ENCODE data around the gene SLC43A1.

SLC43A1 gene

GRCh38 chr11:57477507-57478189 lies 37.9 kb downstream of the SLC43A1 start:
- TF ChIP-seq, protein P1, sequence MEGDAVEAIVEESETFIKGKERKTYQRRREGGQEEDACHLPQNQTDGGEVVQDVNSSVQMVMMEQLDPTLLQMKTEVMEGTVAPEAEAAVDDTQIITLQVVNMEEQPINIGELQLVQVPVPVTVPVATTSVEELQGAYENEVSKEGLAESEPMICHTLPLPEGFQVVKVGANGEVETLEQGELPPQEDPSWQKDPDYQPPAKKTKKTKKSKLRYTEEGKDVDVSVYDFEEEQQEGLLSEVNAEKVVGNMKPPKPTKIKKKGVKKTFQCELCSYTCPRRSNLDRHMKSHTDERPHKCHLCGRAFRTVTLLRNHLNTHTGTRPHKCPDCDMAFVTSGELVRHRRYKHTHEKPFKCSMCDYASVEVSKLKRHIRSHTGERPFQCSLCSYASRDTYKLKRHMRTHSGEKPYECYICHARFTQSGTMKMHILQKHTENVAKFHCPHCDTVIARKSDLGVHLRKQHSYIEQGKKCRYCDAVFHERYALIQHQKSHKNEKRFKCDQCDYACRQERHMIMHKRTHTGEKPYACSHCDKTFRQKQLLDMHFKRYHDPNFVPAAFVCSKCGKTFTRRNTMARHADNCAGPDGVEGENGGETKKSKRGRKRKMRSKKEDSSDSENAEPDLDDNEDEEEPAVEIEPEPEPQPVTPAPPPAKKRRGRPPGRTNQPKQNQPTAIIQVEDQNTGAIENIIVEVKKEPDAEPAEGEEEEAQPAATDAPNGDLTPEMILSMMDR (IDR thresholded peaks at IDR 0.05; ENCODE audit: low read depth, low read length): no peak
- TF ChIP-seq MAX (IDR thresholded peaks at IDR 0.05; ENCODE audit: low read depth, low read length): no peak
- TF ChIP-seq POLR2A (IDR thresholded peaks at IDR 0.05; ENCODE audit: extremely low read depth, insufficient read length): no peak
- TF ChIP-seq MYC (IDR thresholded peaks at IDR 0.05; ENCODE audit: low read depth, low read length): no peak
- DNase-seq (ENCODE audit: low read depth): no peak
- H3K4me3 ChIP-seq (ENCODE audit: low read depth, low read length): no peak overlapping the region

DNA sequence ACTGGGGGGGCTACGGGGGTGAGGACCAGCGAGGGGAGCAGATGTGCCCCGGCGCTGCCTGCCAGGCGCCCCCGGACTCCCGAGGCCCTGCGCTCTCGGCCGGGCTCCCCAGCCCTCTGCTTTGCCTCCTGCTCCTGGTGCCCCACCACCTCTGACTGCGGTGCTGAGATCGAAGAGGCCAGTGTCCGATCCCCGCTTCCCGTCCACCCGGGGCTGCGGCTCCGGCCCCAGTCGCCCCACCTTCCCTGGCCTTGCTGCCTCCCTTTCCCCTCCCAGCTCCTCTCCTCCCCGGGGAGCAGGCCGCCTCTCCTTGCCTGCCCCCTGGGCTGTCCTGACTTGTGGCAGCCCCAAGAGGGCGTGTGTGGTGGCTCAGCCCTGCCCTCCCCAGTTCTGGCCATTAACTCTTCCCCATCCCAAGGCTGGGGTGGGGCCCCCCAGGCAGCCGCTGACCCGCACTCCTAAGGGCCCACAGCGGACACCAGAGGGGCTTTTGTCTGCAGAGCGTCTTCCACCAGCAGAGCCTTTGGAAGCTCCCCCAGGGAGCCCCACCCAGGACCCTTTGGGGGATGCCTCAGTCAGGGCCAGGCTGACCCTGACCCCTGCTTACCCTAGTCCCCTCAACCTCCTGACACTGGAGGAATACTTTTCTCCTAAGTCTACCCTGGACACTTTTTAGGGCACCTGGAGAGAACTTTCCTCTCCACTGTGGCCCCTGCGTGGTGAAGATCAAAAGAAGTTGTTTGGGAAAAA lies 38.6 kb downstream of the SLC43A1 start:
- H3K4me3 ChIP-seq (ENCODE audit: low read depth, low read length): no peak overlapping the region
- TF ChIP-seq, protein P1 (IDR thresholded peaks at IDR 0.05; ENCODE audit: low read depth, low read length): peak; percentile 31
- no peak for TF ChIP-seq POLR2A (IDR thresholded peaks at IDR 0.05; ENCODE audit: extremely low read depth, insufficient read length)
- peak; percentile 46 for DNase-seq (ENCODE audit: low read depth)

- TF ChIP-seq, protein P1 (IDR thresholded peaks at IDR 0.05; ENCODE audit: low read depth, low read length): no peak
- TF ChIP-seq MAX (IDR thresholded peaks at IDR 0.05; ENCODE audit: low read depth, low read length): no peak
- no peak for TF ChIP-seq POLR2A (IDR thresholded peaks at IDR 0.05; ENCODE audit: extremely low read depth, insufficient read length)
- TF ChIP-seq MYC (IDR thresholded peaks at IDR 0.05; ENCODE audit: low read depth, low read length): no peak
- H3K4me3 ChIP-seq (ENCODE audit: low read depth, low read length): no peak overlapping the region
- no peak for DNase-seq (ENCODE audit: low read depth)
Measured at GRCh38 chr11:57476047-57476756, 39.3 kb downstream of the SLC43A1 start.

DNA sequence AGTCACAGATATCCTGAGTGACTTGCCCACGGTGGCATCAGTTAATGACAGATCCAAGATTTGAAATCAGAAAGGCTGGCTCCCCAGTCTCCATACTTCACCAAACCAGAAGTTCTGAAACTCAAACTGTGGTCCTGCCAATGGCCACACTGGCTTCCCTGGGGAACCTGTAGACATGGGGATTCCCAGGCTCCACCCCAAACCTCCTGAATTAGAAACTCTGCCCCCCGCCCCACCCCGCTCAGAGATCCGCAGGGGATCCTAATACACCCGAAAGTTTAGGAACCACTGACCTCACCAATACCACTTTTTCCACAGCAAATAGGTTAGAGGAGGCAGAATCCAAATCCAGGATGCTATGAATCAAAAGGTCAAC lies 39.8 kb downstream of the SLC43A1 start:
- no peak for DNase-seq (ENCODE audit: low read depth)
- H3K4me3 ChIP-seq (ENCODE audit: low read depth, low read length): no peak overlapping the region
- TF ChIP-seq, protein P1 (IDR thresholded peaks at IDR 0.05; ENCODE audit: low read depth, low read length): no peak
- TF ChIP-seq POLR2A (IDR thresholded peaks at IDR 0.05; ENCODE audit: extremely low read depth, insufficient read length) (no peak), MAX (IDR thresholded peaks at IDR 0.05; ENCODE audit: low read depth, low read length) (no peak), MYC (IDR thresholded peaks at IDR 0.05; ENCODE audit: low read depth, low read length) (no peak)

DNA sequence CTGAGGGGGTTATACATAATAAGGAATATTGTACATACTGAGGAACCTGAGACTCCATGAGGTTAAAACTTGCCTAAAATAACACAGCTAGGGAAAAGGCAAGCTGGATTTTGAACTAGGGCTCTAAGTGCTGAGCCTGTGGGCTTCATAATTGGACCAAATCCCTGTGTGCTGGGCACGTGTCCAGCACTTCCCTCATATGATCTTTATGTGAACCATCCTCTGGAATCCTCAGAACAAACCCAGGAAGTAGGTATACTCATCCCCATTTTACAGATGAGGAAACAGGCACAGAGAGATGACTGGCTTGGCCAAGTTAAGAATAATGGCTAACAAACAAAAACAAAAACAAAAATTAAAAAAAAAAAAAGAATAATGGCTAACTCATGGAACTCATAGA lies 40.3 kb downstream of the SLC43A1 start:
- no peak for DNase-seq (ENCODE audit: low read depth)
- no peak for TF ChIP-seq MYC (IDR thresholded peaks at IDR 0.05; ENCODE audit: low read depth, low read length)
- TF ChIP-seq, protein P1 (IDR thresholded peaks at IDR 0.05; ENCODE audit: low read depth, low read length): no peak
- no peak for TF ChIP-seq MAX (IDR thresholded peaks at IDR 0.05; ENCODE audit: low read depth, low read length)
- no peak for TF ChIP-seq POLR2A (IDR thresholded peaks at IDR 0.05; ENCODE audit: extremely low read depth, insufficient read length)
- no peak overlapping the region for H3K4me3 ChIP-seq (ENCODE audit: low read depth, low read length)

All from NB4 (cell line).